A549 (cell line): ENCODE data around the gene IL21R. TPM values are rescaled to one million over a fixed set of nuclear protein-coding genes. Genes with fewer than 3 reads are reported as not detected.

Experiments
- ATAC-seq, 2 experiments: fragments of 200-7000 bp in 1 of 2; fragments of >200 bp in 1 of 2; cut with Nextera tagmentation in 1 of 2; cut with Tn5 transposase in 1 of 2; 3 replicates each; pipeline versions ENCODE4 v1.8.0 to v1.9.1; 2018 to 2020; ENCODE audit warnings: mild to moderate bottlenecking in 1 of 2, moderate library complexity in 1 of 2
- CTCF ChIA-PET: fragments of 300-600 bp; sonication (Branson Sonifier 250); formaldehyde crosslinking; extraction: SDS; loops from one replicate; lab custom pipeline; 2021; ENCODE audit warnings: antibody characterized with exemption, inconsistent platforms; lab: Yijun Ruan, JAX
- POLR2A ChIA-PET: fragments of 350-600 bp; formaldehyde crosslinking; extraction: SDS; loops from one replicate; lab custom pipeline; 2021; ENCODE audit warnings: antibody characterized with exemption, inconsistent platforms; lab: Yijun Ruan, JAX
- DNase-seq, 2 experiments: peaks; one replicate each; pipeline versions ENCODE4 v3.0.0 to v3.0.0-alpha.2; 2011 to 2016; ENCODE audit warnings: low read depth in 1 of 2, low spot score in 1 of 2
- FAIRE-seq: peaks from 2 replicates; lab custom pipeline; 2011; peaks lifted over from hg19 to GRCh38; lab: Jason Lieb, UNC
- H3K27ac ChIP-seq, 2 experiments: fragments of >200 bp; sonication (Bioruptor Twin); formaldehyde crosslinking; 3 replicates each; pipeline ENCODE4 v1.5.1; 2016 to 2017
- H3K4me1 ChIP-seq: fragments of >200 bp; sonication (Bioruptor Twin); formaldehyde crosslinking; 3 replicates; pipeline ENCODE4 v1.6.1; 2016
- H3K4me2 ChIP-seq: fragments of >200 bp; sonication (Bioruptor Twin); formaldehyde crosslinking; 3 replicates; pipeline ENCODE4 v1.6.1; 2016
- H3K4me3 ChIP-seq: fragments of >200 bp; sonication (Bioruptor Twin); formaldehyde crosslinking; 3 replicates; pipeline ENCODE4 v1.5.1; 2016
- H3K9me3 ChIP-seq: fragments of >200 bp; sonication (Bioruptor Twin); formaldehyde crosslinking; 3 replicates; pipeline ENCODE4 v1.6.1; 2016
- BHLHE40 ChIP-seq: IDR thresholded peaks from 2 replicates; pipeline ENCODE4 v1.6.1; 2012; ENCODE audit warnings: low read depth, low read length, inconsistent platforms
- CBX8 ChIP-seq: fragments of 200-600 bp; sonication (generic); IDR thresholded peaks from 2 replicates; pipeline ENCODE4 v1.6.1; 2016
- CEBPB ChIP-seq, 2 experiments: fragments of >200 bp in 1 of 2; sonication (Bioruptor Twin) in 1 of 2; formaldehyde crosslinking in 1 of 2; IDR thresholded peaks; 2 replicates each; pipeline ENCODE4 v1.6.1; 2012 to 2016
- EHMT2 ChIP-seq: fragments of 200-600 bp; sonication (generic); IDR thresholded peaks from 2 replicates; pipeline ENCODE4 v1.6.1; 2016; ENCODE audit warnings: antibody characterized with exemption, low read depth, mild to moderate bottlenecking, moderate library complexity
- ELK1 ChIP-seq: fragments of 150-350 bp; IDR thresholded peaks from 2 replicates; pipeline ENCODE4 v1.6.1; 2014; ENCODE audit warnings: low read depth, mild to moderate bottlenecking, low read length
- EP300 ChIP-seq, 2 experiments: fragments of >200 bp; sonication (Bioruptor Twin); formaldehyde crosslinking; IDR thresholded peaks; 2 replicates in 1 of 2; 3 replicates in 1 of 2; pipeline ENCODE4 v1.6.1; 2016 to 2017
- FOSL2 ChIP-seq, 2 experiments: fragments of 450-650 bp in 1 of 2; fragments of >200 bp in 1 of 2; sonication (Bioruptor Twin) in 1 of 2; formaldehyde crosslinking; IDR thresholded peaks; 2 replicates each; pipeline versions ENCODE4 v1.5.0 to v1.6.1; 2016 to 2020; ENCODE audit warnings: mild to moderate bottlenecking in 1 of 2, moderate library complexity in 1 of 2
- HEYL ChIP-seq: fragments of 250-450 bp; sonication (Bioruptor Pico); IDR thresholded peaks from 2 replicates; pipeline ENCODE4 v1.8.0; 2021; ENCODE audit warnings: mild to moderate bottlenecking, moderate library complexity
- HMGXB4 ChIP-seq: fragments of 250-450 bp; sonication (Bioruptor Pico); IDR thresholded peaks from 2 replicates; pipeline ENCODE4 v1.5.0; 2021; ENCODE audit warnings: mild to moderate bottlenecking, moderate library complexity, borderline replicate concordance
- HOXA7 ChIP-seq: fragments of 250-450 bp; sonication (Bioruptor Pico); IDR thresholded peaks from 2 replicates; pipeline ENCODE4 v1.5.0; 2020; ENCODE audit warnings: mild to moderate bottlenecking, moderate library complexity
- JUN ChIP-seq, 2 experiments: fragments of >200 bp; sonication (Bioruptor Twin); formaldehyde crosslinking; IDR thresholded peaks; 2 replicates in 1 of 2; 3 replicates in 1 of 2; pipeline ENCODE4 v1.6.1; 2016 to 2017
- KDM1A ChIP-seq: fragments of 200-600 bp; sonication (generic); IDR thresholded peaks from 2 replicates; pipeline ENCODE4 v1.6.1; 2016; ENCODE audit warnings: low read depth, mild to moderate bottlenecking
- MAFK ChIP-seq: fragments of 450-650 bp; IDR thresholded peaks from 2 replicates; pipeline ENCODE4 v1.6.1; 2014; ENCODE audit not compliant: partially characterized antibody
- NFE2L2 ChIP-seq: fragments of 150-350 bp; conservative IDR thresholded peaks from 2 replicates; pipeline ENCODE4 v1.6.1; 2014; ENCODE audit warnings: low read length
- PHF8 ChIP-seq: fragments of 200-600 bp; sonication (generic); IDR thresholded peaks from 2 replicates; pipeline ENCODE4 v1.6.1; 2016; ENCODE audit warnings: low read depth, mild to moderate bottlenecking, antibody characterized with exemption, moderate library complexity, borderline replicate concordance
- POLR2AphosphoS2 ChIP-seq: conservative IDR thresholded peaks from 2 replicates; pipeline ENCODE4 v1.6.1; 2012; ENCODE audit warnings: low read length, improper control_type of control experiment, inconsistent platforms
- RAD21 ChIP-seq, 2 experiments: fragments of >200 bp in 1 of 2; sonication (Bioruptor Twin) in 1 of 2; formaldehyde crosslinking in 1 of 2; IDR thresholded peaks in 1 of 2; conservative IDR thresholded peaks in 1 of 2; 2 replicates in 1 of 2; 3 replicates in 1 of 2; pipeline ENCODE4 v1.6.1; 2012 to 2018; ENCODE audit warnings: inconsistent platforms in 1 of 2
- RCOR1 ChIP-seq: fragments of 150-350 bp; IDR thresholded peaks from 2 replicates; pipeline ENCODE4 v1.6.1; 2014; ENCODE audit warnings: antibody characterized with exemption, low read length, low read depth
- REST ChIP-seq: fragments of 200-600 bp; sonication (generic); IDR thresholded peaks from 2 replicates; pipeline ENCODE4 v1.6.1; 2016; ENCODE audit warnings: antibody characterized with exemption, mild to moderate bottlenecking, moderate library complexity
- RFX5 ChIP-seq: fragments of 450-650 bp; IDR thresholded peaks from 2 replicates; pipeline ENCODE4 v1.7.1; 2014; ENCODE audit warnings: antibody characterized with exemption, mild to moderate bottlenecking, moderate library complexity
- WGBS: methylation state at CpG from one replicate; pipeline ENCODE4 v1.1.6; 2017; ENCODE audit errors: missing lambda C conversion rate; 5-methylcytosine and 5-hydroxymethylcytosine counted together
- polyA plus RNA-seq, 4 experiments: library from polyadenylated mRNA; depleted of rRNA in 3 of 4; stranded (reverse); fragments of >200 nt; fragmentation: RNase III in 1 of 4; extraction: RNeasy Plus Mini Kit Qiagen cat#74134 plus additional on column Dnase treatment in 1 of 4; gene quantifications; 2 replicates in 3 of 4; 3 replicates in 1 of 4; pipeline ENCODE4 v1.2.3, GENCODE V29; 2011 to 2017

The IL21R gene
- polyA plus RNA-seq, 2 of the 4 experiments (the other 2 are of a cell fraction): 0.04 to 0.09 TPM

- Histone ChIP-seq H3K9me3 (no peaks in the 10 kb centered on the region), H3K27ac (no peak overlapping the region), H3K4me2 (no peak overlapping the region), H3K4me1 (no peaks in the 10 kb centered on the region), H3K4me3 (no peak overlapping the region)
- DNase-seq: no peak
- CTCF ChIA-PET: interaction anchor here (1.1 to 2.1 kb wide), 5 partner anchors 10 to 224 kb away, joined by 3 to 13 read pairs (median 4); no protein-coding TSS in a partner anchor
- FAIRE-seq: no peak
- POLR2A ChIA-PET: no interaction called here
- 37% methylated on average over 4 of the region's 4 CpGs for WGBS
- ATAC-seq: no peak
- TF ChIP-seq RCOR1 (no peak), HMGXB4 (CRISPR knock-in tag) (no peak), JUN (IDR thresholded peaks at IDR 0.05) (no peak), FOSL2 (IDR thresholded peaks at IDR 0.05) (no peak), FOSL2 (CRISPR knock-in tag; IDR thresholded peaks at IDR 0.05) (no peak), CBX8 (no peak), NFE2L2 (no peak), HEYL (no peak), RFX5 (no peak)
- TF ChIP-seq, all 56 proteins: peak for 0
Observed at GRCh38 chr16:27377666-27378485, 24.1 kb upstream of the IL21R start.

GRCh38 chr16:27378871-27379481, 23.0 kb upstream of the IL21R start:
- 48% methylated on average over 11 of the region's 11 CpGs for WGBS
- no peak for TF ChIP-seq HEYL
- no peak for TF ChIP-seq KDM1A
- TF ChIP-seq EHMT2: no peak
- no peak for TF ChIP-seq CEBPB (IDR thresholded peaks at IDR 0.05)
- ChIA-PET CTCF (interaction anchor here (0.7 to 2.1 kb wide), 4 partner anchors 11 to 144 kb away, joined by 3 to 13 read pairs (median 6); no protein-coding TSS in a partner anchor), POLR2A (no interaction called here)
- ATAC-seq (no peak), FAIRE-seq (no peak), DNase-seq (no peak)
- Histone ChIP-seq H3K27ac (no peak overlapping the region), H3K4me2 (no peak overlapping the region), H3K4me1 (no peaks in the 10 kb centered on the region), H3K4me3 (no peak overlapping the region), H3K9me3 (peaks cover 5% of the 10 kb centered on the region; the same call in 2 of the 3 replicates)

- TF ChIP-seq REST: no peak
- no peak for TF ChIP-seq POLR2AphosphoS2
- TF ChIP-seq BHLHE40: no peak
- no peak for TF ChIP-seq HOXA7 (CRISPR knock-in tag)
- no peak for TF ChIP-seq RAD21 (conservative IDR thresholded peaks at IDR 0.05 in 1 of 2, IDR thresholded peaks at IDR 0.05 in 1 of 2)
- no peak for TF ChIP-seq PHF8
- TF ChIP-seq EP300 (IDR thresholded peaks at IDR 0.05): no peak
- no peak for TF ChIP-seq ELK1
- no peak for TF ChIP-seq KDM1A
- TF ChIP-seq MAFK: no peak
- no peak for TF ChIP-seq RCOR1
- FAIRE-seq (no peak), DNase-seq (no peak), ATAC-seq (no peak)
- ChIA-PET CTCF (no interaction called here), POLR2A (no interaction called here)
- no peaks in the 10 kb centered on the region for H3K4me1 ChIP-seq
- WGBS: 74% methylated on average over 9 of the region's 9 CpGs
- H3K4me2 ChIP-seq: no peak overlapping the region
- no peak overlapping the region for H3K27ac ChIP-seq
- peaks cover 13% of the 10 kb centered on the region; the same call in 2 of the 3 replicates for H3K9me3 ChIP-seq
- no peak overlapping the region for H3K4me3 ChIP-seq
Observed at GRCh38 chr16:27379919-27380318, 22.1 kb upstream of the IL21R start.
